PC-9 (cell line): Measurements from ENCODE around the gene CCM2.

Source experiments
- EZH2 ChIP-seq: fragments of 200-600 bp; sonication (generic); IDR thresholded peaks from 2 replicates; pipeline ENCODE4 v1.8.0; 2017; ENCODE audit warnings: antibody characterized with exemption, low read depth
- TF ChIP-seq, protein P1 (sequence below): fragments of 200-600 bp; sonication (generic); conservative IDR thresholded peaks from 2 replicates; pipeline ENCODE4 v1.6.1; 2017; ENCODE audit warnings: mixed run types, antibody characterized with exemption, mild to moderate bottlenecking, moderate library complexity

GRCh38 chr7:45053941-45054340 is 53.9 kb downstream of the CCM2 start:
- TF ChIP-seq, protein P1, sequence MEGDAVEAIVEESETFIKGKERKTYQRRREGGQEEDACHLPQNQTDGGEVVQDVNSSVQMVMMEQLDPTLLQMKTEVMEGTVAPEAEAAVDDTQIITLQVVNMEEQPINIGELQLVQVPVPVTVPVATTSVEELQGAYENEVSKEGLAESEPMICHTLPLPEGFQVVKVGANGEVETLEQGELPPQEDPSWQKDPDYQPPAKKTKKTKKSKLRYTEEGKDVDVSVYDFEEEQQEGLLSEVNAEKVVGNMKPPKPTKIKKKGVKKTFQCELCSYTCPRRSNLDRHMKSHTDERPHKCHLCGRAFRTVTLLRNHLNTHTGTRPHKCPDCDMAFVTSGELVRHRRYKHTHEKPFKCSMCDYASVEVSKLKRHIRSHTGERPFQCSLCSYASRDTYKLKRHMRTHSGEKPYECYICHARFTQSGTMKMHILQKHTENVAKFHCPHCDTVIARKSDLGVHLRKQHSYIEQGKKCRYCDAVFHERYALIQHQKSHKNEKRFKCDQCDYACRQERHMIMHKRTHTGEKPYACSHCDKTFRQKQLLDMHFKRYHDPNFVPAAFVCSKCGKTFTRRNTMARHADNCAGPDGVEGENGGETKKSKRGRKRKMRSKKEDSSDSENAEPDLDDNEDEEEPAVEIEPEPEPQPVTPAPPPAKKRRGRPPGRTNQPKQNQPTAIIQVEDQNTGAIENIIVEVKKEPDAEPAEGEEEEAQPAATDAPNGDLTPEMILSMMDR = no peak
- no peak for TF ChIP-seq EZH2
